Panc1 (cell line): ENCODE measurements around the gene CYP24A1. TPM values are rescaled to one million over a fixed set of nuclear protein-coding genes. Genes with fewer than 3 reads are reported as not detected.

ENCODE experiments used
- ATAC-seq: fragments of 200-7000 bp; cut with Tn5 transposase; 2 replicates; pipeline ENCODE4 v1.9.1; 2020; ENCODE audit warnings: mild to moderate bottlenecking, moderate library complexity
- BruUV-seq: library from RNA; stranded (reverse); fragments of 400-500 nt; replicated peaks from 2 replicates; lab custom pipeline; 2021; lab: Mats Ljungman, UMichigan
- CTCF ChIA-PET: fragments of 300-600 bp; sonication (Branson Sonifier 250); formaldehyde crosslinking; loops from one replicate; lab custom pipeline; 2022; ENCODE audit warnings: antibody characterized with exemption; lab: Charles Lee
- POLR2A ChIA-PET: fragments of 300-600 bp; sonication (Branson Sonifier 250); formaldehyde crosslinking; loops from one replicate; lab custom pipeline; 2022; ENCODE audit warnings: antibody characterized with exemption; lab: Charles Lee
- DNase-seq: peaks from one replicate; pipeline ENCODE4 v3.0.0-alpha.2; 2010; ENCODE audit warnings: low read depth, low spot score
- H3K27ac ChIP-seq: 2 replicates; pipeline ENCODE4 v1.5.1; 2011; ENCODE audit warnings: mild to moderate bottlenecking, low read length, inconsistent platforms
- H3K27me3 ChIP-seq: fragments of 200-500 bp; sonication (Bioruptor generic); 2 replicates; pipeline ENCODE4 v1.6.0; 2014; ENCODE audit warnings: low read length, inconsistent platforms; ENCODE audit not compliant: control insufficient read depth, insufficient read depth
- H3K36me3 ChIP-seq: fragments of 200-500 bp; sonication (Bioruptor generic); 2 replicates; pipeline ENCODE4 v1.5.1; 2014; ENCODE audit warnings: inconsistent platforms, mild to moderate bottlenecking, low read length, moderate library complexity; ENCODE audit not compliant: control insufficient read depth, insufficient read depth
- H3K4me1 ChIP-seq: 2 replicates; pipeline ENCODE4 v1.5.1; 2011; ENCODE audit warnings: inconsistent platforms, mild to moderate bottlenecking, low read length, moderate library complexity; ENCODE audit not compliant: control insufficient read depth, insufficient read depth
- H3K4me3 ChIP-seq, 2 experiments: 2 replicates each; pipeline ENCODE4 v1.5.1; 2011 to 2012; ENCODE audit warnings: low read depth in 2 of 2, low read length in 2 of 2, mild to moderate bottlenecking in 2 of 2, inconsistent platforms in 1 of 2, moderate library complexity in 1 of 2
- H3K9me3 ChIP-seq: fragments of 200-500 bp; sonication (Bioruptor generic); 2 replicates; pipeline ENCODE4 v1.5.1; 2014; ENCODE audit warnings: low read depth, mild to moderate bottlenecking, inconsistent platforms, low read length, moderate library complexity; ENCODE audit not compliant: control insufficient read depth, insufficient read depth
- POLR2AphosphoS5 ChIP-seq: IDR thresholded peaks from 2 replicates; pipeline ENCODE4 v1.6.1; 2012; ENCODE audit warnings: mild to moderate bottlenecking, low read depth, low read length, moderate library complexity
- SIN3A ChIP-seq: IDR thresholded peaks from 2 replicates; pipeline ENCODE4 v1.6.1; 2012; ENCODE audit warnings: low read depth, mild to moderate bottlenecking, low read length, moderate library complexity, borderline replicate concordance; ENCODE audit not compliant: insufficient read depth
- TCF7L2 ChIP-seq: IDR thresholded peaks from 2 replicates; pipeline ENCODE4 v1.6.1; 2011; ENCODE audit warnings: mild to moderate bottlenecking, low read depth, low read length, inconsistent platforms
- in situ Hi-C: cut with HindIII; loops from 2 replicates; pipeline ENCODE4 v1.10.0; 2016; ENCODE audit warnings: low sequenced_read_pairs, low pct_unique_long_range_greater_than_20kb
- intact Hi-C: fragments of 100-400 bp; cut with micrococcal nuclease; formaldehyde crosslinking; loops from one replicate; pipeline ENCODE4 v1.10.0; 2022; ENCODE audit not compliant: unreplicated experiment
- total RNA-seq: library from RNA; stranded (reverse); gene quantifications from one replicate; pipeline ENCODE4 v1.2.1, GENCODE V29; 2021; ENCODE audit not compliant: unreplicated experiment
- TF ChIP-seq, protein P1 (sequence below): fragments of 450-650 bp; IDR thresholded peaks from 2 replicates; pipeline ENCODE4 v1.5.1; 2017; ENCODE audit warnings: mild to moderate bottlenecking
- TF ChIP-seq, protein P2 (sequence below), 2 experiments: IDR thresholded peaks; 2 replicates each; pipeline ENCODE4 v1.6.1; 2011 to 2012; ENCODE audit warnings: low read depth in 2 of 2, control low read depth in 1 of 2, low read length in 1 of 2, mild to moderate bottlenecking in 1 of 2, moderate library complexity in 1 of 2; ENCODE audit not compliant: insufficient read depth in 1 of 2

The CYP24A1 gene
- total RNA-seq, 1 experiment from 2014 or later = 3.0 TPM

DNA sequence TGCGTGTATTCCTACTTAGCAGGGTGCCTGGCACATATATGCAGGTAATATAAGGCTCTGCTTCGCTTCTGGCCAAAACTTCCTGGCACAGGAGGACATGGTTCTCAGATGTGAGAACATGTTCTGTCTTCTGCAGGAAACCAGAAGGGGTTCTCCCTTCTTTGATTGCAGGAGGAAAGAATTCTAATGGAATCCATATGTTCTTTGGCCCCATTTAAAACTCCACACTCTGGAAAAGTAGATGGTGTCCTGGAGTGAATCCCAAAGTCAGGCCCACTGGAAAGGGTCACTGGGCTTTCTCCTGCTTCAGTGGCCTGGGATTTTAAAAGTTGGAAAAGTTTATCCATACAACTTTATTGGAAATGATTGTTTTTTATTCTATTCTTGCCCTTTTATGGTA, 16.4 kb upstream of the CYP24A1 start:
- intact Hi-C loops (no loop called here), in situ Hi-C loops (no loop called here)
- Histone ChIP-seq H3K27ac (no peak overlapping the region), H3K4me1 (peaks cover 5% of the 10 kb centered on the region; the same call in 1 of the 2 replicates), H3K27me3 (no peaks in the 10 kb centered on the region), H3K4me3 (no peak overlapping the region), H3K36me3 (no peaks in the 10 kb centered on the region), H3K9me3 (no peaks in the 10 kb centered on the region)
- no peak for TF ChIP-seq POLR2AphosphoS5
- no peak for TF ChIP-seq TCF7L2
- no peak for TF ChIP-seq SIN3A
- TF ChIP-seq, protein P1, sequence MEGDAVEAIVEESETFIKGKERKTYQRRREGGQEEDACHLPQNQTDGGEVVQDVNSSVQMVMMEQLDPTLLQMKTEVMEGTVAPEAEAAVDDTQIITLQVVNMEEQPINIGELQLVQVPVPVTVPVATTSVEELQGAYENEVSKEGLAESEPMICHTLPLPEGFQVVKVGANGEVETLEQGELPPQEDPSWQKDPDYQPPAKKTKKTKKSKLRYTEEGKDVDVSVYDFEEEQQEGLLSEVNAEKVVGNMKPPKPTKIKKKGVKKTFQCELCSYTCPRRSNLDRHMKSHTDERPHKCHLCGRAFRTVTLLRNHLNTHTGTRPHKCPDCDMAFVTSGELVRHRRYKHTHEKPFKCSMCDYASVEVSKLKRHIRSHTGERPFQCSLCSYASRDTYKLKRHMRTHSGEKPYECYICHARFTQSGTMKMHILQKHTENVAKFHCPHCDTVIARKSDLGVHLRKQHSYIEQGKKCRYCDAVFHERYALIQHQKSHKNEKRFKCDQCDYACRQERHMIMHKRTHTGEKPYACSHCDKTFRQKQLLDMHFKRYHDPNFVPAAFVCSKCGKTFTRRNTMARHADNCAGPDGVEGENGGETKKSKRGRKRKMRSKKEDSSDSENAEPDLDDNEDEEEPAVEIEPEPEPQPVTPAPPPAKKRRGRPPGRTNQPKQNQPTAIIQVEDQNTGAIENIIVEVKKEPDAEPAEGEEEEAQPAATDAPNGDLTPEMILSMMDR = no peak
- TF ChIP-seq, protein P2, sequence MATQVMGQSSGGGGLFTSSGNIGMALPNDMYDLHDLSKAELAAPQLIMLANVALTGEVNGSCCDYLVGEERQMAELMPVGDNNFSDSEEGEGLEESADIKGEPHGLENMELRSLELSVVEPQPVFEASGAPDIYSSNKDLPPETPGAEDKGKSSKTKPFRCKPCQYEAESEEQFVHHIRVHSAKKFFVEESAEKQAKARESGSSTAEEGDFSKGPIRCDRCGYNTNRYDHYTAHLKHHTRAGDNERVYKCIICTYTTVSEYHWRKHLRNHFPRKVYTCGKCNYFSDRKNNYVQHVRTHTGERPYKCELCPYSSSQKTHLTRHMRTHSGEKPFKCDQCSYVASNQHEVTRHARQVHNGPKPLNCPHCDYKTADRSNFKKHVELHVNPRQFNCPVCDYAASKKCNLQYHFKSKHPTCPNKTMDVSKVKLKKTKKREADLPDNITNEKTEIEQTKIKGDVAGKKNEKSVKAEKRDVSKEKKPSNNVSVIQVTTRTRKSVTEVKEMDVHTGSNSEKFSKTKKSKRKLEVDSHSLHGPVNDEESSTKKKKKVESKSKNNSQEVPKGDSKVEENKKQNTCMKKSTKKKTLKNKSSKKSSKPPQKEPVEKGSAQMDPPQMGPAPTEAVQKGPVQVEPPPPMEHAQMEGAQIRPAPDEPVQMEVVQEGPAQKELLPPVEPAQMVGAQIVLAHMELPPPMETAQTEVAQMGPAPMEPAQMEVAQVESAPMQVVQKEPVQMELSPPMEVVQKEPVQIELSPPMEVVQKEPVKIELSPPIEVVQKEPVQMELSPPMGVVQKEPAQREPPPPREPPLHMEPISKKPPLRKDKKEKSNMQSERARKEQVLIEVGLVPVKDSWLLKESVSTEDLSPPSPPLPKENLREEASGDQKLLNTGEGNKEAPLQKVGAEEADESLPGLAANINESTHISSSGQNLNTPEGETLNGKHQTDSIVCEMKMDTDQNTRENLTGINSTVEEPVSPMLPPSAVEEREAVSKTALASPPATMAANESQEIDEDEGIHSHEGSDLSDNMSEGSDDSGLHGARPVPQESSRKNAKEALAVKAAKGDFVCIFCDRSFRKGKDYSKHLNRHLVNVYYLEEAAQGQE (IDR thresholded peaks at IDR 0.05; ENCODE audit: insufficient read depth in 1 of 2, low read depth in 2 of 2, low read length in 1 of 2) = no peak
- DNase-seq = no peak
- ChIA-PET POLR2A (no interaction called here), CTCF (no interaction called here)
- no TSS peak for BruUV-seq
- ATAC-seq = no peak

DNA sequence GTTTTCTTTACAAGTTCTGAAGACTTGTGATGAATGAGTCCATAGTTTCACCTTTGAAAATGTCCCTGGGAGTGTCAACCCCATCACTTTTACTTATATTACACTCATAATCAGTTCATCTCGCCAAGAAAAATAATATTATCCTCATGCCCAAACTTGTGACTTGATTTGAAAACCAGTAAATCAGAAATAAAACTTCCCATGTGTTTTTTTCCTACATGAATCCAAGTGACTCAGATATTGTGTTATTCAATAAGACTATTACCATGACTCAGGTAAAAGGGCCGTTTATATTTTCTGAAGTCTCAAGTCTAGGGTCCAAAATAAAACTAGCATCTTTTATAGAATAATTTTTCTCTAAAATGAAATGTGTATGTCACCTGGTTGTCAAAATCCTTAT, 15.8 kb upstream of the CYP24A1 start:
- POLR2A ChIA-PET = no interaction called here
- in situ Hi-C loops (no loop called here), intact Hi-C loops (no loop called here)
- Histone ChIP-seq H3K4me1 (peaks cover 2% of the 10 kb centered on the region; the same call in 1 of the 2 replicates), H3K36me3 (no peaks in the 10 kb centered on the region), H3K27ac (no peak overlapping the region), H3K9me3 (no peaks in the 10 kb centered on the region), H3K27me3 (no peaks in the 10 kb centered on the region), H3K4me3 (no peak overlapping the region)
- TF ChIP-seq, protein P2 (IDR thresholded peaks at IDR 0.05; ENCODE audit: insufficient read depth in 1 of 2, low read depth in 2 of 2, low read length in 1 of 2) = no peak
- no peak for TF ChIP-seq SIN3A
- TF ChIP-seq, protein P1 = no peak
- TF ChIP-seq TCF7L2 = no peak
- no peak for TF ChIP-seq POLR2AphosphoS5
- no peak for DNase-seq
- no peak for ATAC-seq
- no TSS peak for BruUV-seq
- CTCF ChIA-PET = no interaction called here
